Nephron (organoid): ENCODE results near the gene TRIM9.

Experiments used
- H3K27ac Mint-ChIP-seq, 3 experiments: 2 replicates each; pipeline ENCODE4 v1.8.0; 2020; ENCODE audit warnings: mixed read lengths in 3 of 3, mild to moderate bottlenecking in 2 of 3, moderate library complexity in 1 of 3
- H3K27me3 Mint-ChIP-seq: 2 replicates; pipeline ENCODE4 v1.8.0; 2021; ENCODE audit warnings: low read depth, mild to moderate bottlenecking, moderate library complexity, mixed read lengths
- H3K36me3 Mint-ChIP-seq: 2 replicates; pipeline ENCODE4 v1.8.0; 2020; ENCODE audit warnings: low read depth, mixed read lengths
- H3K4me1 Mint-ChIP-seq: 2 replicates; pipeline ENCODE4 v1.8.0; 2020; ENCODE audit warnings: mixed read lengths
- H3K4me3 Mint-ChIP-seq, 3 experiments: 2 replicates each; pipeline ENCODE4 v1.8.0; 2020; ENCODE audit warnings: mild to moderate bottlenecking in 3 of 3, mixed read lengths in 3 of 3, moderate library complexity in 2 of 3
- H3K9me3 Mint-ChIP-seq: 2 replicates; pipeline ENCODE4 v1.8.0; 2020; ENCODE audit warnings: mixed read lengths
- CTCF ChIP-seq, 3 experiments: fragments of 200-600 bp; sonication (generic); IDR thresholded peaks; one replicate each; pipeline ENCODE4 v1.5.0; 2021; ENCODE audit warnings: antibody characterized with exemption in 3 of 3; ENCODE audit not compliant: unreplicated experiment in 3 of 3

Gene TRIM9

GRCh38 chr14:51096870-51097269 is 2.0 kb upstream of the TRIM9 start:
- TF ChIP-seq CTCF (IDR thresholded peaks at IDR 0.05; ENCODE audit: unreplicated experiment in 3 of 3): no peak
- Mint-ChIP-seq H3K27me3 (peaks cover 57% of the 10 kb centered on the region), H3K27ac (no peak overlapping the region), H3K9me3 (no peaks in the 10 kb centered on the region), H3K4me1 (peaks cover 26% of the 10 kb centered on the region), H3K36me3 (no peaks in the 10 kb centered on the region), H3K4me3 (no peak overlapping the region)

GRCh38 chr14:51095854-51096823 is 1.2 kb upstream of the TRIM9 start:
- Mint-ChIP-seq H3K4me3 (peak overlapping the region; percentile 90 to 96 (median 93)), H3K4me1 (peaks cover 26% of the 10 kb centered on the region), H3K27me3 (peaks cover 65% of the 10 kb centered on the region), H3K9me3 (no peaks in the 10 kb centered on the region), H3K27ac (peak overlapping the region; percentile 82 to 94 (median 92)), H3K36me3 (no peaks in the 10 kb centered on the region)
- no peak for TF ChIP-seq CTCF (IDR thresholded peaks at IDR 0.05; ENCODE audit: unreplicated experiment in 3 of 3)

- no peak for TF ChIP-seq CTCF (IDR thresholded peaks at IDR 0.05; ENCODE audit: unreplicated experiment in 3 of 3)
- H3K4me3 Mint-ChIP-seq: peak overlapping the region; percentile 90 to 96 (median 93)
- H3K27me3 Mint-ChIP-seq: peaks cover 63% of the 10 kb centered on the region
- no peak overlapping the region for H3K27ac Mint-ChIP-seq
- no peaks in the 10 kb centered on the region for H3K36me3 Mint-ChIP-seq
- H3K4me1 Mint-ChIP-seq: peaks cover 26% of the 10 kb centered on the region
- no peaks in the 10 kb centered on the region for H3K9me3 Mint-ChIP-seq
Observed at GRCh38 chr14:51094282-51094821, 553 bp downstream of the TRIM9 start.

GRCh38 chr14:51093371-51094281 is 1.3 kb downstream of the TRIM9 start:
- peak; percentile 27 to 30 (median 27) for TF ChIP-seq CTCF (IDR thresholded peaks at IDR 0.05; ENCODE audit: unreplicated experiment in 3 of 3)
- no peaks in the 10 kb centered on the region for H3K36me3 Mint-ChIP-seq
- no peak overlapping the region for H3K27ac Mint-ChIP-seq
- peaks cover 57% of the 10 kb centered on the region for H3K27me3 Mint-ChIP-seq
- peak overlapping the region; percentile 90 to 96 (median 93) for H3K4me3 Mint-ChIP-seq
- H3K4me1 Mint-ChIP-seq: peaks cover 26% of the 10 kb centered on the region
- no peaks in the 10 kb centered on the region for H3K9me3 Mint-ChIP-seq

- no peak for TF ChIP-seq CTCF (IDR thresholded peaks at IDR 0.05; ENCODE audit: unreplicated experiment in 3 of 3)
- H3K4me3 Mint-ChIP-seq: peak overlapping the region; percentile 90 to 96 (median 93)
- no peak overlapping the region for H3K27ac Mint-ChIP-seq
Observed at GRCh38 chr14:51092965-51093364, 1.9 kb downstream of the TRIM9 start.

More at GRCh38 chr14:51092965-51093364, 1.9 kb downstream of the TRIM9 start:
- peaks cover 26% of the 10 kb centered on the region for H3K4me1 Mint-ChIP-seq
- H3K36me3 Mint-ChIP-seq: no peaks in the 10 kb centered on the region
- peaks cover 57% of the 10 kb centered on the region for H3K27me3 Mint-ChIP-seq
- H3K9me3 Mint-ChIP-seq: no peaks in the 10 kb centered on the region
